HG03457 (cell line): ENCODE measurements around the gene TRAPPC10.

ENCODE experiments used
- ATAC-seq: cut with Tn5 transposase; IDR thresholded peaks from one replicate; pipeline ENCODE4 v1.9.1; 2021; ENCODE audit warnings: moderate number of reproducible peaks; ENCODE audit not compliant: unreplicated experiment

TRAPPC10 gene

GRCh38 chr21:44058981-44059380 lies 46.9 kb downstream of the TRAPPC10 start:
- ATAC-seq = no peak

GRCh38 chr21:44059710-44060109 lies 47.6 kb downstream of the TRAPPC10 start:
- ATAC-seq = no peak

GRCh38 chr21:44062380-44062779 lies 50.3 kb downstream of the TRAPPC10 start:
- no peak for ATAC-seq

- ATAC-seq = no peak
Observed at GRCh38 chr21:44063151-44063912, 51.2 kb downstream of the TRAPPC10 start.

- no peak for ATAC-seq
Observed at GRCh38 chr21:44064852-44065403, 52.8 kb downstream of the TRAPPC10 start.

GRCh38 chr21:44065428-44065827 lies 53.3 kb downstream of the TRAPPC10 start:
- ATAC-seq = no peak

GRCh38 chr21:44066116-44066515 lies 54.0 kb downstream of the TRAPPC10 start:
- no peak for ATAC-seq

- ATAC-seq = no peak
Observed at GRCh38 chr21:44067011-44067839, 55.1 kb downstream of the TRAPPC10 start.

- no peak for ATAC-seq
Observed at GRCh38 chr21:44070391-44070790, 58.3 kb downstream of the TRAPPC10 start.

GRCh38 chr21:44071359-44072104 lies 59.4 kb downstream of the TRAPPC10 start:
- ATAC-seq = no peak

- ATAC-seq = no peak
Observed at GRCh38 chr21:44072111-44072510, 60.0 kb downstream of the TRAPPC10 start.

- no peak for ATAC-seq
Observed at GRCh38 chr21:44074315-44074958, 62.3 kb downstream of the TRAPPC10 start.

- ATAC-seq = no peak
Observed at GRCh38 chr21:44076316-44076715, 64.2 kb downstream of the TRAPPC10 start.

GRCh38 chr21:44078411-44078981 lies 66.4 kb downstream of the TRAPPC10 start:
- no peak for ATAC-seq

- ATAC-seq = no peak
Observed at GRCh38 chr21:44079446-44079845, 67.3 kb downstream of the TRAPPC10 start.

GRCh38 chr21:44079846-44080245 lies 67.7 kb downstream of the TRAPPC10 start:
- no peak for ATAC-seq

GRCh38 chr21:44082648-44083440 lies 70.7 kb downstream of the TRAPPC10 start:
- no peak for ATAC-seq

GRCh38 chr21:44083631-44084291 lies 71.7 kb downstream of the TRAPPC10 start:
- ATAC-seq = no peak
